Fibroblast of the conjunctiva (primary cell): ENCODE measurements around the gene GALP.
"Not testable (repeated sequence)": the region's sequence is repeated elsewhere in the genome, so short reads cannot be mapped to it uniquely, and the experiment has no call there.

ENCODE experiments used
- DNase-seq: peaks from one replicate; pipeline ENCODE4 v3.0.0-alpha.2; 2010; ENCODE audit warnings: low read depth

The GALP gene

GRCh38 chr19:56175861-56176307, at the start of gene GALP:
GALP (plus strand) TSS chr19:56176008; CDS start chr19:56177109, 1,101 bp downstream.
- not testable (repeated sequence) for DNase-seq

- no peak for DNase-seq
These were observed 48.6 kb upstream of the GALP start for GRCh38 chr19:56126983-56127780.

GRCh38 chr19:56130006-56130405, 45.8 kb upstream of the GALP start:
- DNase-seq = no peak

GRCh38 chr19:56131651-56132050, 44.2 kb upstream of the GALP start:
- DNase-seq = no peak

- peak; percentile 67 for DNase-seq
These were observed 43.4 kb upstream of the GALP start for GRCh38 chr19:56132316-56132822.

- no peak for DNase-seq
These were observed 41.8 kb upstream of the GALP start for GRCh38 chr19:56133858-56134653.

- DNase-seq = no peak
These were observed 41.2 kb upstream of the GALP start for GRCh38 chr19:56134654-56134921.

- DNase-seq = no peak
These were observed 39.4 kb upstream of the GALP start for GRCh38 chr19:56136362-56136761.

- no peak for DNase-seq
These were observed 38.4 kb upstream of the GALP start for GRCh38 chr19:56137405-56137804.

- no peak for DNase-seq
These were observed 37.7 kb upstream of the GALP start for GRCh38 chr19:56138069-56138468.

- no peak for DNase-seq
These were observed 35.8 kb upstream of the GALP start for GRCh38 chr19:56139847-56140582.

GRCh38 chr19:56140583-56141416, 35.0 kb upstream of the GALP start, which contains the start of gene ZNF444:
ZNF444 (plus strand) TSS chr19:56141287; CDS start chr19:56146912, 5,625 bp downstream.
- peak; percentile 99 for DNase-seq

- no peak for DNase-seq
These were observed 34.3 kb upstream of the GALP start for GRCh38 chr19:56141417-56141993.

- DNase-seq = no peak
These were observed 33.6 kb upstream of the GALP start for GRCh38 chr19:56142087-56142787.

GRCh38 chr19:56142897-56143434, 32.8 kb upstream of the GALP start:
- DNase-seq = no peak

- DNase-seq = no peak
These were observed 31.4 kb upstream of the GALP start for GRCh38 chr19:56144376-56144775.

GRCh38 chr19:56144831-56145230, 31.0 kb upstream of the GALP start:
- DNase-seq = no peak

- no peak for DNase-seq
These were observed 30.1 kb upstream of the GALP start for GRCh38 chr19:56145698-56146097.

GRCh38 chr19:56146904-56147303, 28.9 kb upstream of the GALP start:
- DNase-seq = no peak

- no peak for DNase-seq
These were observed 28.5 kb upstream of the GALP start for GRCh38 chr19:56147307-56147706.
